ENCODE measurements around the gene MBP.
A peak's percentile ranks its signal among the peaks of the same experiment; 100 is the strongest.

MBP gene

GRCh38 chr18:77103991-77104531 is 28.5 kb downstream of the MBP start:
- TF ChIP-seq FOXP2 (optimal IDR thresholded peaks at IDR 0.05; ENCODE audit: control extremely low read depth, extremely low read length, insufficient read depth) (no peak), EZH2 (IDR thresholded peaks at IDR 0.05) (no peak), POLR2AphosphoS5 (IDR thresholded peaks at IDR 0.05; ENCODE audit: borderline replicate concordance, low read depth, low read length) (no peak)
- no peak for DNase-seq (ENCODE audit: low read depth, low spot score)
- Histone ChIP-seq H3K27ac (peak overlapping the region; percentile 94; the same call in 1 of the 2 replicates), H3K4me3 (no peak overlapping the region), H3K36me3 (ENCODE audit: insufficient read depth, low read length) (no peaks in the 10 kb centered on the region), H3K9ac (ENCODE audit: insufficient read length) (no peak overlapping the region), H3K9me3 (ENCODE audit: low read depth, low read length) (no peaks in the 10 kb centered on the region)

GRCh38 chr18:77103187-77103850 is 29.3 kb downstream of the MBP start:
- no peaks in the 10 kb centered on the region for H3K9me3 ChIP-seq (ENCODE audit: low read depth, low read length)
- peak overlapping the region; percentile 94 for H3K27ac ChIP-seq
- peak overlapping the region; percentile 61; the same call in 1 of the 2 replicates for H3K4me3 ChIP-seq
- H3K36me3 ChIP-seq (ENCODE audit: insufficient read depth, low read length), result no peaks in the 10 kb centered on the region
- TF ChIP-seq FOXP2 (optimal IDR thresholded peaks at IDR 0.05; ENCODE audit: control extremely low read depth, extremely low read length, insufficient read depth), result no peak
- peak overlapping the region; percentile 4 for H3K9ac ChIP-seq (ENCODE audit: insufficient read length)
- no peak for DNase-seq (ENCODE audit: low read depth, low spot score)

DNA sequence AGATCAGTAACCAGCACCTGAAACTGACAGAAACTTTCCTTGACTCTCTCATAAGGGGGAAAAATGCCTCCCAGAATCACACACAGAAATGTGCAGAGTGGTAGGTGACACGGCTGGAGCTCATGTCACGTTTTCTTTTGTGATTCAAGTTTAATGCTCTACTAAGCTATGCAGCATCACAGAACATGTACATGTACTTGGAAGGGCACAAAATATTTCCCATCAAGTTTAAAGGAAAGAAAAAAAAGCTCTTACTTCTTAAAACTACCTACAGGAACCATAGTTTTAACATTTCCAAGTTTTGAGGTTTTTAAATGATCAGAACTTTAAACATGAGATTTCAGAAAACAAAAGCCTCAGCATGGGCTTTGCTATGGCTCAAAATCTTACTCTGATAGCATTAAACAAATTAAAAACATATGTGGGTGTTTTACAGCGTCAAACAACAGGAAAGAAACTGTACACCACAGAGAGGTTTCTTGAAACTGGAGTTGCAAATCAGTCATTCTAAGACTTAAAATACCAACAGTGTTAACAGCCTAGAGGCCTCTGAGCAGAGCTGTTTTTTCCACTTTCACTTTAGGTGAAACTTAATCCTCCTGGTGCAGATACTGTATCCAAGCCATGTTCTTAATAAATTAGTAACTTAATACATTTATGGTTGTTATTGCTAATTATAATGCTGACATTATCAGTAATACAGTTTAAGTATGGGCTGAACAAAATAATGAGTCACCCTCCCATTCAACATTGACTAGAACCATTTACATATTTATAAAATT is 30.1 kb downstream of the MBP start:
- peak; percentile 83 for DNase-seq (ENCODE audit: low read depth, low spot score)
- no peak for TF ChIP-seq POLR2AphosphoS5 (IDR thresholded peaks at IDR 0.05; ENCODE audit: borderline replicate concordance, low read depth, low read length)
- TF ChIP-seq FOXP2 (optimal IDR thresholded peaks at IDR 0.05; ENCODE audit: control extremely low read depth, extremely low read length, insufficient read depth), result peak; percentile 54
- no peaks in the 10 kb centered on the region for H3K36me3 ChIP-seq (ENCODE audit: insufficient read depth, low read length)
- peak overlapping the region; percentile 94 for H3K27ac ChIP-seq
- no peaks in the 10 kb centered on the region for H3K9me3 ChIP-seq (ENCODE audit: low read depth, low read length)
- H3K9ac ChIP-seq (ENCODE audit: insufficient read length), result peak overlapping the region; percentile 38
- peak overlapping the region; percentile 61 for H3K4me3 ChIP-seq

DNA sequence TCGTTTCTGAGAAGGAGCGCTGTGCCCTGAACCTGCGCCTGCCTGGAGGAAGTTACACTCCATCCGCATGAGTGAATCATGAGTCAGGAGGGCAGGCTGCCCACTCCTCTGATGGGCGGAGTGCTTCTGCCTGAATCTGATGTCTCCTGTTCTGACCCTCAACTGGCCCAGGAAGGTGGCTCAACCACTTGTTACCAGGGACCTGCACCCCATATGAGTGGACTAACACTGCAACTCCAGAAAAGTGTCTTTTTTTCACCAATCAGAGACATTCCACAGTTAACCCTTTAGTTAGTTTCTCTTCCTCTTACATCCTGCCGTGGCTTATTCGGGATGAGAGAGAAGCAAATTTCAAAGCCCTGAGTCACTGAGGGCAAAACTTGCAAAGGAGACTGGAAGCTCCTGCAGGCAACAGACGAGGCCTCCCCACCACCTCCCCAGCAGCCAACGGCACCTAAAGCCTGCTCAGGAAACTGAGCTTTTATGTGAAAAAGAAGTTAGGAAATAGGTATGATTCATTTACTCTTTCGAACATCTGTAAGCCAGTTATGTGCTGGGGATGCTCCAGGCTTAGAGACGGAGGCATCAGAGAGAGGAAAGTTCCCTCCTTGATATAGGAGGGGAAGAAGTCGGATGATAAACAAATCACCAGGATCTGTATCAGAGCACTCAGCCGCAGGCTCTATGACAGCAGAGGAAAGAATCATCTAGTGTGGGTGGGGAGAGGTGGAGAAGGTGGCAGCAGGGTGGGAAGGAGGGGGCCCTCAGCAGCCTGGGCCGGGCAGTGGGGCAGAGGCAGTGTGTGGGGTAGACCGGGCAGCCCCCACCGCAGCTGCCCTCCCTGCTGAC is 30.9 kb downstream of the MBP start:
- H3K27ac ChIP-seq, result peak overlapping the region; percentile 94
- peak overlapping the region; percentile 38 for H3K9ac ChIP-seq (ENCODE audit: insufficient read length)
- no peaks in the 10 kb centered on the region for H3K36me3 ChIP-seq (ENCODE audit: insufficient read depth, low read length)
- no peaks in the 10 kb centered on the region for H3K9me3 ChIP-seq (ENCODE audit: low read depth, low read length)
- TF ChIP-seq EZH2 (IDR thresholded peaks at IDR 0.05) (no peak), FOXP2 (optimal IDR thresholded peaks at IDR 0.05; ENCODE audit: control extremely low read depth, extremely low read length, insufficient read depth) (no peak), POLR2AphosphoS5 (IDR thresholded peaks at IDR 0.05; ENCODE audit: borderline replicate concordance, low read depth, low read length) (no peak)
- H3K4me3 ChIP-seq, result peak overlapping the region; percentile 61
- DNase-seq (ENCODE audit: low read depth, low spot score), result no peak

DNA sequence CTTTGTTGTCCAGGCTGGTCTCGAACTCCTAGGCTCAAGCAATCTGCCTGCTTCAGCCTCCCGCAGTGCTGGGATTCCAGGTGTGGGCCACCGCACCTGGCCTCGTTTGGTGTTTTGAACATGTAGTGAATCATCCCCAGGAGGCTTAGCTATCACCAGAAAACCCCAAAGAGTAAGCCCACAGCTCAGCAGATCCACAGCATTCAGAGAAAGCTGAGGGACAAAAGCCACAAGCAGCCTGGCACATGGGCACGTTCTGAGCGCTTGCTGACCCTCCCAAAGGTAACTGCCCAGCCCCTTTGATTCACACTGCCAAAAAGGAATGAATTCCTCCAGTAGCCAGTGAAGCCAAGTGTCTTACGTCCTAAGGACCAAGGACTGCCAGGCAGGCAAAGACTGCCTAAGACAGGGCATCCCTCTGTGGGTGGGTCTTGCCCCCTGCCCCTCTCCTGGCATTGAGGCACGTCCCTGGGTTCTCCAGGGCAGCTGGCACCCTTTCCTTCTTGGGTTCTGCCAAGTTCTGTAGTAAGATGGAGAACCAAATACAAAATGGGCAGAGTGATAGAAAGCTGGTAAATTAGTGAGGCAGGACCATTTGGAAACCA is 31.7 kb downstream of the MBP start:
- Histone ChIP-seq H3K27ac (no peak overlapping the region), H3K9ac (ENCODE audit: insufficient read length) (no peak overlapping the region), H3K9me3 (ENCODE audit: low read depth, low read length) (no peaks in the 10 kb centered on the region), H3K4me3 (no peak overlapping the region), H3K36me3 (ENCODE audit: insufficient read depth, low read length) (no peaks in the 10 kb centered on the region)
- TF ChIP-seq POLR2AphosphoS5 (IDR thresholded peaks at IDR 0.05; ENCODE audit: borderline replicate concordance, low read depth, low read length) (no peak), EZH2 (IDR thresholded peaks at IDR 0.05) (no peak), FOXP2 (optimal IDR thresholded peaks at IDR 0.05; ENCODE audit: control extremely low read depth, extremely low read length, insufficient read depth) (no peak)
- no peak for DNase-seq (ENCODE audit: low read depth, low spot score)

- H3K9ac ChIP-seq (ENCODE audit: insufficient read length), result no peak overlapping the region
- no peak for DNase-seq (ENCODE audit: low read depth, low spot score)
- no peaks in the 10 kb centered on the region for H3K36me3 ChIP-seq (ENCODE audit: insufficient read depth, low read length)
- H3K4me3 ChIP-seq, result no peak overlapping the region
- H3K27ac ChIP-seq, result no peak overlapping the region
- no peak for TF ChIP-seq POLR2AphosphoS5 (IDR thresholded peaks at IDR 0.05; ENCODE audit: borderline replicate concordance, low read depth, low read length)
- no peak for TF ChIP-seq EZH2 (IDR thresholded peaks at IDR 0.05)
- TF ChIP-seq FOXP2 (optimal IDR thresholded peaks at IDR 0.05; ENCODE audit: control extremely low read depth, extremely low read length, insufficient read depth), result no peak
- no peaks in the 10 kb centered on the region for H3K9me3 ChIP-seq (ENCODE audit: low read depth, low read length)
Observed at GRCh38 chr18:77099485-77100370, 32.9 kb downstream of the MBP start.

GRCh38 chr18:77098538-77099174 is 33.9 kb downstream of the MBP start:
- no peak overlapping the region for H3K9ac ChIP-seq (ENCODE audit: insufficient read length)
- no peaks in the 10 kb centered on the region for H3K36me3 ChIP-seq (ENCODE audit: insufficient read depth, low read length)
- no peaks in the 10 kb centered on the region for H3K9me3 ChIP-seq (ENCODE audit: low read depth, low read length)
- no peak overlapping the region for H3K4me3 ChIP-seq
- TF ChIP-seq EZH2 (IDR thresholded peaks at IDR 0.05), result no peak
- DNase-seq (ENCODE audit: low read depth, low spot score), result no peak
- H3K27ac ChIP-seq, result no peak overlapping the region
